A549 (cell line): ENCODE data around the gene PTPRD.

ENCODE experiments used
- CBX8 ChIP-seq: fragments of 200-600 bp; sonication (generic); IDR thresholded peaks from 2 replicates; pipeline ENCODE4 v1.6.1; 2016
- CHD2 ChIP-seq: fragments of 150-350 bp; IDR thresholded peaks from 2 replicates; pipeline ENCODE4 v1.6.1; 2014; ENCODE audit warnings: low read length; ENCODE audit not compliant: partially characterized antibody
- HOXB13 ChIP-seq: fragments of 250-450 bp; sonication (Bioruptor Pico); IDR thresholded peaks from 2 replicates; pipeline ENCODE4 v1.5.0; 2020; ENCODE audit warnings: low read depth, mild to moderate bottlenecking, moderate library complexity
- JUNB ChIP-seq: fragments of >200 bp; sonication (Bioruptor Twin); formaldehyde crosslinking; IDR thresholded peaks from 2 replicates; pipeline ENCODE4 v1.6.1; 2016
- KDM1A ChIP-seq: fragments of 200-600 bp; sonication (generic); IDR thresholded peaks from 2 replicates; pipeline ENCODE4 v1.6.1; 2016; ENCODE audit warnings: low read depth, mild to moderate bottlenecking
- MYC ChIP-seq: IDR thresholded peaks from 2 replicates; pipeline ENCODE4 v1.6.1; 2012; ENCODE audit warnings: mild to moderate bottlenecking, inconsistent platforms, low read length, improper control_type of control experiment, borderline replicate concordance
- NR3C1 ChIP-seq: fragments of >200 bp; sonication (Bioruptor Twin); formaldehyde crosslinking; IDR thresholded peaks from 3 replicates; pipeline ENCODE4 v1.6.1; 2017
- POLR2A ChIP-seq: IDR thresholded peaks from 2 replicates; pipeline ENCODE4 v1.6.1; 2012; ENCODE audit warnings: mild to moderate bottlenecking, low read length
- RCOR1 ChIP-seq: fragments of 150-350 bp; IDR thresholded peaks from 2 replicates; pipeline ENCODE4 v1.6.1; 2014; ENCODE audit warnings: antibody characterized with exemption, low read length, low read depth
- USF2 ChIP-seq: fragments of 450-650 bp; IDR thresholded peaks from 2 replicates; pipeline ENCODE4 v1.6.1; 2014; ENCODE audit warnings: antibody characterized with exemption
- ZFP36 ChIP-seq: fragments of 450-650 bp; IDR thresholded peaks from 2 replicates; pipeline ENCODE4 v1.6.1; 2014; ENCODE audit warnings: borderline replicate concordance; ENCODE audit not compliant: partially characterized antibody
- TF ChIP-seq, protein P1 (sequence below): fragments of >200 bp; sonication (Bioruptor Twin); formaldehyde crosslinking; IDR thresholded peaks from 3 replicates; pipeline ENCODE4 v1.5.1; 2016
- TF ChIP-seq, protein P2 (sequence below): fragments of 250-450 bp; sonication (Bioruptor Pico); IDR thresholded peaks from 2 replicates; pipeline ENCODE4 v1.5.0; 2021; ENCODE audit warnings: mild to moderate bottlenecking, moderate library complexity, borderline replicate concordance

GRCh38 chr9:9913276-9913832 lies 699.4 kb downstream of the PTPRD start:
- TF ChIP-seq, protein P1, sequence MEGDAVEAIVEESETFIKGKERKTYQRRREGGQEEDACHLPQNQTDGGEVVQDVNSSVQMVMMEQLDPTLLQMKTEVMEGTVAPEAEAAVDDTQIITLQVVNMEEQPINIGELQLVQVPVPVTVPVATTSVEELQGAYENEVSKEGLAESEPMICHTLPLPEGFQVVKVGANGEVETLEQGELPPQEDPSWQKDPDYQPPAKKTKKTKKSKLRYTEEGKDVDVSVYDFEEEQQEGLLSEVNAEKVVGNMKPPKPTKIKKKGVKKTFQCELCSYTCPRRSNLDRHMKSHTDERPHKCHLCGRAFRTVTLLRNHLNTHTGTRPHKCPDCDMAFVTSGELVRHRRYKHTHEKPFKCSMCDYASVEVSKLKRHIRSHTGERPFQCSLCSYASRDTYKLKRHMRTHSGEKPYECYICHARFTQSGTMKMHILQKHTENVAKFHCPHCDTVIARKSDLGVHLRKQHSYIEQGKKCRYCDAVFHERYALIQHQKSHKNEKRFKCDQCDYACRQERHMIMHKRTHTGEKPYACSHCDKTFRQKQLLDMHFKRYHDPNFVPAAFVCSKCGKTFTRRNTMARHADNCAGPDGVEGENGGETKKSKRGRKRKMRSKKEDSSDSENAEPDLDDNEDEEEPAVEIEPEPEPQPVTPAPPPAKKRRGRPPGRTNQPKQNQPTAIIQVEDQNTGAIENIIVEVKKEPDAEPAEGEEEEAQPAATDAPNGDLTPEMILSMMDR: no peak
- TF ChIP-seq KDM1A (no peak), JUNB (no peak), RCOR1 (no peak), POLR2A (no peak), ZFP36 (no peak), MYC (no peak), NR3C1 (no peak), CHD2 (no peak), CBX8 (no peak), USF2 (no peak), HOXB13 (no peak)
- TF ChIP-seq, protein P2, sequence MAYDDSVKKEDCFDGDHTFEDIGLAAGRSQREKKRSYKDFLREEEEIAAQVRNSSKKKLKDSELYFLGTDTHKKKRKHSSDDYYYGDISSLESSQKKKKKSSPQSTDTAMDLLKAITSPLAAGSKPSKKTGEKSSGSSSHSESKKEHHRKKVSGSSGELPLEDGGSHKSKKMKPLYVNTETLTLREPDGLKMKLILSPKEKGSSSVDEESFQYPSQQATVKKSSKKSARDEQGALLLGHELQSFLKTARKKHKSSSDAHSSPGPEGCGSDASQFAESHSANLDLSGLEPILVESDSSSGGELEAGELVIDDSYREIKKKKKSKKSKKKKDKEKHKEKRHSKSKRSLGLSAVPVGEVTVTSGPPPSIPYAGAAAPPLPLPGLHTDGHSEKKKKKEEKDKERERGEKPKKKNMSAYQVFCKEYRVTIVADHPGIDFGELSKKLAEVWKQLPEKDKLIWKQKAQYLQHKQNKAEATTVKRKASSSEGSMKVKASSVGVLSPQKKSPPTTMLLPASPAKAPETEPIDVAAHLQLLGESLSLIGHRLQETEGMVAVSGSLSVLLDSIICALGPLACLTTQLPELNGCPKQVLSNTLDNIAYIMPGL (CRISPR knock-in tag): no peak
